ENCODE measurements around the gene LDAH.
A peak's percentile ranks its signal among the peaks of the same experiment; 100 is the strongest.

The LDAH gene

GRCh38 chr2:20662308-20662937, 160.5 kb downstream of the LDAH start:
- H3K4me3 ChIP-seq (ENCODE audit: low read length): no peak overlapping the region
- no peak for DNase-seq (ENCODE audit: low read depth, low spot score)

GRCh38 chr2:20661421-20662307, 161.2 kb downstream of the LDAH start:
- peak; percentile 61 for DNase-seq (ENCODE audit: low read depth, low spot score)
- H3K4me3 ChIP-seq (ENCODE audit: low read length): no peak overlapping the region

- no peak for DNase-seq (ENCODE audit: low read depth, low spot score)
- no peak overlapping the region for H3K4me3 ChIP-seq (ENCODE audit: low read length)
Observed at GRCh38 chr2:20660506-20661420, 162.1 kb downstream of the LDAH start.

GRCh38 chr2:20657522-20658235, 165.2 kb downstream of the LDAH start:
- H3K4me3 ChIP-seq (ENCODE audit: low read length): no peak overlapping the region
- no peak for DNase-seq (ENCODE audit: low read depth, low spot score)

- DNase-seq (ENCODE audit: low read depth, low spot score): no peak
- no peak overlapping the region for H3K4me3 ChIP-seq (ENCODE audit: low read length)
Observed at GRCh38 chr2:20656561-20656960, 166.3 kb downstream of the LDAH start.

- H3K4me3 ChIP-seq (ENCODE audit: low read length): no peak overlapping the region
- DNase-seq (ENCODE audit: low read depth, low spot score): no peak
Observed at GRCh38 chr2:20654535-20654813, 168.4 kb downstream of the LDAH start.

GRCh38 chr2:20653695-20654534, 169.0 kb downstream of the LDAH start:
- no peak for DNase-seq (ENCODE audit: low read depth, low spot score)
- no peak overlapping the region for H3K4me3 ChIP-seq (ENCODE audit: low read length)

GRCh38 chr2:20652673-20653575, 170.0 kb downstream of the LDAH start:
- no peak overlapping the region for H3K4me3 ChIP-seq (ENCODE audit: low read length)
- no peak for DNase-seq (ENCODE audit: low read depth, low spot score)

- DNase-seq (ENCODE audit: low read depth, low spot score): no peak
Observed at GRCh38 chr2:20652141-20652540, 170.8 kb downstream of the LDAH start.

GRCh38 chr2:20651731-20652099, 171.2 kb downstream of the LDAH start:
- DNase-seq (ENCODE audit: low read depth, low spot score): no peak
- peak overlapping the region; percentile 58 for H3K4me3 ChIP-seq (ENCODE audit: low read length)

More at GRCh38 chr2:20652141-20652540, 170.8 kb downstream of the LDAH start:
- H3K4me3 ChIP-seq (ENCODE audit: low read length): no peak overlapping the region

GRCh38 chr2:20650877-20651730, 171.8 kb downstream of the LDAH start, which contains the start of gene HS1BP3:
HS1BP3 (minus strand) TSS chr2:20651098; CDS start chr2:20651063, 35 bp downstream.
- peak; percentile 67 for DNase-seq (ENCODE audit: low read depth, low spot score)

GRCh38 chr2:20650393-20650876, 172.5 kb downstream of the LDAH start:
- peak; percentile 37 for DNase-seq (ENCODE audit: low read depth, low spot score)
- H3K4me3 ChIP-seq (ENCODE audit: low read length): peak overlapping the region; percentile 81

More at GRCh38 chr2:20650877-20651730, 171.8 kb downstream of the LDAH start, which contains the start of gene HS1BP3:
- peak within 1 kb of the TSS; percentile 81 for H3K4me3 ChIP-seq (ENCODE audit: low read length)

GRCh38 chr2:20649976-20650375, 172.9 kb downstream of the LDAH start:
- DNase-seq (ENCODE audit: low read depth, low spot score): no peak
- peak overlapping the region; percentile 81 for H3K4me3 ChIP-seq (ENCODE audit: low read length)

- no peak for DNase-seq (ENCODE audit: low read depth, low spot score)
Observed at GRCh38 chr2:20649576-20649975, 173.3 kb downstream of the LDAH start.

GRCh38 chr2:20648831-20649230, 174.1 kb downstream of the LDAH start:
- no peak overlapping the region for H3K4me3 ChIP-seq (ENCODE audit: low read length)
- DNase-seq (ENCODE audit: low read depth, low spot score): no peak

More at GRCh38 chr2:20649576-20649975, 173.3 kb downstream of the LDAH start:
- no peak overlapping the region for H3K4me3 ChIP-seq (ENCODE audit: low read length)

- H3K4me3 ChIP-seq (ENCODE audit: low read length): no peak overlapping the region
Observed at GRCh38 chr2:20648206-20648605, 174.7 kb downstream of the LDAH start.

More at GRCh38 chr2:20648206-20648605, 174.7 kb downstream of the LDAH start:
- no peak for DNase-seq (ENCODE audit: low read depth, low spot score)
